Sigmoid colon (tissue), 4 donors: ENCODE results near the gene PLEKHM2.

Experiments used
- CTCF ChIP-seq, 4 experiments: fragments of 450-650 bp in 3 of 4; fragments of 200-600 bp in 1 of 4; IDR thresholded peaks; one replicate each; pipeline ENCODE4 v1.5.1; 2016 to 2019; ENCODE audit warnings: antibody characterized with exemption in 4 of 4, mild to moderate bottlenecking in 3 of 4, moderate library complexity in 2 of 4
- EP300 ChIP-seq, 4 donors: sonication (generic); formaldehyde crosslinking; IDR thresholded peaks; one replicate each; pipeline ENCODE4 v1.6.1; 2017; ENCODE audit warnings: antibody characterized with exemption in 4 of 4

GRCh38 chr1:15704526-15705183 lies 20.5 kb downstream of the PLEKHM2 start:
- TF ChIP-seq CTCF (IDR thresholded peaks at IDR 0.05) (no peak), EP300 (IDR thresholded peaks at IDR 0.05) (no peak)
